SKM-1 treated with dmso at 0.1 percent for 144 hours (cell line): ENCODE data around the gene C19orf44.
A peak's percentile ranks its signal among the peaks of the same experiment; 100 is the strongest.
"Not testable (repeated sequence)": the region's sequence is repeated elsewhere in the genome, so short reads cannot be mapped to it uniquely, and the experiment has no call there.

ENCODE experiments used
- DNase-seq: peaks from one replicate; lab custom pipeline; 2025; ENCODE audit not compliant: unreplicated experiment; lab: John Stamatoyannopoulos, UW

Gene C19orf44

GRCh38 chr19:16532440-16533234, 36.4 kb downstream of the C19orf44 start:
- no peak for DNase-seq

DNA sequence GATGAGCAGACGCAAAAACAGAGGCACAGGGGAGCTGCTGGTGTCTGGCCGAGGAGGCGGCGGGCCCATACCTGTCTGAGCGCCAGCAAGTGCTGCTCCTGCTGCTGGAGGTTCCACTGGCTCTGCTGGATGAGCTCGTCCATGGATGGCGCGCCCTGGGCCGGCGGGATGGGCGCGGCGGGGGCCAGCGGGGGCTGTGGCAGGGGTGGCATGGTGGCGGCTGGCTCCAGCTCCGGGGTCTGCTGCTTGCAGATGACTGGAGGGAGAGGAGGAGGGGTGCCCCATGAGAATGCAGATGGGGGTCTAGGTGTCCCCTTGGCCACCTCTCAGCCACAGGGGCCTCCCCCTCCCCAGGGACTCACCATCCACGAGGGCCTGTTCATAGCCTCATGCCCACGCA, 39.2 kb downstream of the C19orf44 start:
- DNase-seq, result no peak

DNA sequence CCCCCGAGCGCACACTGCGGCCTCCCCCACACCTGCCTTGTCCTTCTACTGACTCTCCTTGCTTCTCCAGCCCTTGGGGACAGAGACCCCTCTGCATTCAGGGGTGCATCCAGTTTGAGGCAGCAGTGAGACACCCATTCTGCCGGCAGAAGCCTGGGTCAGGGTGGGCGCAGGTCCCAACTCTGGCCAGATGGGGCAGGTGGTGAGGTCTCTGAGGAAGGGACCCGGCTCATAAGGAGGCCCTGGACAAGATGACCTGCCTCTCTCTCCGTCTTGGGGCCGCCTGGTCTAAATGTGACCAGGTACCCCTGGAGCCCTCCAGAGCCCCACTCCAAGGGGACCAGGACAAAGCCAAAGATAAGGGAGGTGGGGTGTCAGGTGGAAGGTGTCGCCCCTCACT, 39.9 kb downstream of the C19orf44 start:
- DNase-seq, result no peak

DNA sequence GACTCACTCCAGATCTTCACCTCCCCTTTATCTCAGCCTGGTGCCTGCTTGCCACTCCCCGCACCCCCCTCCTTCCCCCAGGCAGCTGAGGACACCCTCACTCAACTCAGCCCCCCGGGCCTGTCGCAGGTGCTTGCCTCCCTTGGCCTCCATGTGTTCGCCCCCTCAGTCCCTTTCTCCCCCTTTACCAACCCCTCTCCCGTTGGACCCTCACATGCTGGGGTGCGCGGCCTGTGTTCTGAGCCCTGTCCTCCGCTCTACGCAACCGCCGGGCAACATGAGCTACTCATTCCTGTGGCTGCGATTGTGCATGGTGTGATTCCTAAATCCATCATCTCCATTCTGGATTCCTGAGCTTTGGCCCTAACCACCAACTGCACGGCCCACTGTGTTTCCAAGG, 40.9 kb downstream of the C19orf44 start:
- no peak for DNase-seq

DNA sequence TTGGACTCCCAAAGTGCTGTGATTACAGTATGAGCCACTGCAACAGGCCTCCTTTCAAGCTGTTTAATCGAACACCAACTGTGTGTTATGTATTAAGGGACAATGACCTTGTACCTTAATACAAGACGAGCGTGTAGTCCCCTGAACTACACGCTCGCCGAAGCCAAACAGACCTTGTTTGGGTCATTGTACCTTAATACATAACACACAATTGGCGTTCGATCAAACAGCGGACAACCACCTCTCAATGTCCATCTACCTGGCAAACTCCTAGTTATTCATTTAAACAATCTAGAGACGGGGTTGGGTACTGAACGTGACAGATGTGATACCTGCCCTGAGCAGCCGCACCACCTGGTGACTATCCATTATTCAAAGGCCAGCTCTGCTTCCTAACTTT, 44.8 kb downstream of the C19orf44 start:
- no peak for DNase-seq

DNA sequence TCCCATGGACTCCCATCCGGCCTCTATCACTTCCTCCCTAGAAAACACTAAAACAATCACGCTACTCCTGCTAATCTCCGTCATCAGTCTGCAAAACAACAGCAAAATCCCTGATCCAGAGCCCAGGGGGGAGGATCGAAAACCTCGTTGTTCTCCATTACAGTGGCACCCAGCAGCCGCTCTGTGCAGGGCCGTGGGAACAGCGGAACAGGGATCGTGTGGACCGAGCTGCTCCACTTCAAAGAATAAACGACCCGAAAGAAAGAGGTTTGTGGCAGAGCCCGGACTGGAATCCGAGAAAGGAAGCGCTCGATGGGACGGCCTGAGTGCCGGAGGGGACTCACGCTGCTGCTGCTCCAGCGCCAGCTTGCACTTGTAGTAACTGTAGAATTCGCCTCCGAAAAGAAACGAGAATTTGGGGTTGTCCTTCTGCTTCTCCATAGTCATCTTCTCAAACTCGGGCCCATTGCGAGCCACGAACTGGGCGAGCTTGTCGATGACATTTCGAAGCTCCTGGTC, 45.4 kb downstream of the C19orf44 start:
- DNase-seq, result no peak

DNA sequence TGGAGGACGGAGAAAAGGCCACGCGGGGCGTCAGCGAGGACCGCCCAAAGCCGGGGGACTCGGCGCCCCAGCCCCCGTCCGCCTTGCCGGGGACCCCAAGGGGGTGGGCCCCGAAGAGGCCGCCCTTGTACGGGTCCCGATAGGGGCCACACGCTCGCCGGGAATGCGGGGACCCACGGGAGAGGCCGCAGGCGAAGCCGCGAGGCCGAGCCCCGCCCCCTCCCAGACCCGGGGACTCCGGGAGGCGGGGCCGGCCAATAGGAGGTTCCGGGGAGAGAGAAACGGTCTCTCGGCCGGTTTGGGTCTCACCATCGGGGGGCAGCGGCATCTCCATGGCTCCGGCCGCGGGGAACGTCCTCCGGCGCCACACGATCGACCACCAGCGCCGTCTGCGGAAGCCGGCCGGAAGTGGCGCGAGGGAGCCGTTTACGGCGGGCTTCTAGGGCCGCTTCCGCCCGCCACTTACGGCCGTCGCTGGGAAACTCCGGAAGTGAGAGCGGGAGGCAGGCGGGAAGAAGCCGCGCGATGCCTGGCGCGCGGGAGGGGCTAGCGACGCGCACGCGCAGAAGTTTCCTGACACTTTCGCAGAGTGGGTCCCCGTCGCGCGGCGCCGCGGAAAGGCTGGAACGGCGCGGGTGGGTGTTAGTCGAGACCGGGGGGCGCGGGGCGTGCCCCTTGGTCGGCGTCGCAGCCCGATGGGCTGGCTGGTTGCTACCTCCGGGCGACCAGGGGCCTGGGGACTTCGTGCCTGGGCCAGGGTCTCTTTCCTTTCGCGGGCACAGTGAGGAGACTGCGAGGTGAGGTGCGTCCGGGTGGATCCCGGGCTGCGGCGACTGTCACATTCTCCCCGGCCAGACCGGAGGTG, 46.1 kb downstream of the C19orf44 start, which contains the start of gene CHERP:
CHERP (minus strand) TSS at position 393 of the 865 bp plus-strand sequence; CDS start at position 334, 59 bp downstream.
- peak; percentile 91 for DNase-seq

DNA sequence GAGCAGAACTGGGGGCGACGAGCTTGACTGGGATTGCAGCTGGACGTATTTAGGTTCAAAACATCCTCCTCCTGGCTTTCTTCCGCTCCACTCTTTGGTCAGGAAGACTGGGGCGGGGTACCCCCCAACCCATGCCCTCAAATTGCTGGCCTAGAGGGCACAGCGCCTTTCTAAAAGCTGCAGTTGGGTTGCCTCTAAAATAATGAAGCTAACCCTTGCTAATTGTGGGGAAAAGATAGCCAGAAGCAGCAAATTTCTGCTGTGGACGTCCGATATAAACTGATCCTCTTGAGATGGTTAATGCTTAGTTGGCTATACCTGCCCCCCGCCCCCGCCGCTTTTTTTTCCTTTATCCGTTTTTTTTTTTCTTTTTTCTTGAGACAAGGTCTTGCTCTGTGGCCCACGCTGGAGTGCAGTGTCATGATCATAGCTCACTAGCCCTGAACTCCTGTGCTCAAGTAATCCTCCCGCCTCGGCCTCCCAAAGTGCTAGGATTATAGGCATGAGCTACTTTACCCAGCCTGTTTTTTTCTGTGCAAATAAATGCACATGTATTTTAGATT, 46.8 kb downstream of the C19orf44 start:
- DNase-seq, result no peak

- not testable (repeated sequence) for DNase-seq
Measured at GRCh38 chr19:16543734-16544133, 47.5 kb downstream of the C19orf44 start.

DNA sequence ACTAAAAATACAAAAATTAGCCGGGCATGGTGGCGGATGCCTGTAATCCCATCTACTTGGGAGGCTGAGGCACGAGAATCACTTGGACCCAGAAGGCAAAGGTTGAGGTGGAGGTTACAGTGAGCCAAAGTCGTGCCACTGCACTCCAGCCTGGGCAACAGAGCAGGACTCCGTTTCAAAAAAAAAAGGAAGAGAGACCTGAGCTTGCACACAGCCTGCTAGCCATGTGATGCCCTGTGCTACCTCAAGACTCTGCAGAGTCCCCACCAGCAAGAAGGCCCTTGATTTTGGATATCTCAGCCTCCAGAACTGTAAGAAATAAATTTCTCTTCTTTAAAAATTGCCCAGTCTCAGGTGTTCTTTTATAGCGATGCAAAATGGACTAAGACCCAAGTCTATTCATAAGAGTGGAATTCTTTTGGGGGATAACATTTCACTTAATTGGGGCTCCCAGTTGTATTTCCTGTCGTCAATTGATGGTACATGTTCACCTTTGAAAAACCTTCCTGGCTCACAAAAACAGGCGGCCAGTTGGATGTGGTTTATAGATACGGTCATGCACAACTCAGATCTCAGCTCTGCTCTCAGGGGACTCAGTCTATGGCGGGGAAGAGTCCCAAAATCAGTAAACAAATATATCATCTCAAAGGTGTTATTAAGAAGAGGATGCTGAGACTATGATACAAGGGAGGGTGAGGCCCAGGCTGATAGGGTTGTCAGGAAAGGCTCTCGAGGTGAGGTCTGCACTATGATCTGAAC, 48.5 kb downstream of the C19orf44 start:
- no peak for DNase-seq

DNA sequence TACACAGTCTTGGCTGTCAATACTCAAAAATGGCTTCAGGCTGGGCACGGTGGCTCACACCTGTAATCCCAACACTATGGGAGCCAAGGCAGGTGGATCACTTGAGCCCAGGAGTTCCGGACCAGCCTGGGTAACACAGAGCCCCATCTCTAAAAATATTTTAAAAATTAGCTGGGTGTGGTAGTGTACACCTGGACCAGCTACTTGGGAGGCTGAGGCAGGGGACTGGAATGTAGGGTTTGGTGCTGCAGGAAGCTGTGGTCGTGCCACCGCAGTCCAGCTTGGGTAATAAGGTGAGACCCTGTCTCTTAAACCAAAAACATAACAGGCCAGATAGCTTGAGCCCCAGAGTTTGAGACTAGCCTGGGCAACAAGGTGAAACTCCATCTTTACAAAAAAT, 52.8 kb downstream of the C19orf44 start:
- DNase-seq, result no peak

- not testable (repeated sequence) for DNase-seq
Measured at GRCh38 chr19:16551902-16552301, 55.7 kb downstream of the C19orf44 start.

DNA sequence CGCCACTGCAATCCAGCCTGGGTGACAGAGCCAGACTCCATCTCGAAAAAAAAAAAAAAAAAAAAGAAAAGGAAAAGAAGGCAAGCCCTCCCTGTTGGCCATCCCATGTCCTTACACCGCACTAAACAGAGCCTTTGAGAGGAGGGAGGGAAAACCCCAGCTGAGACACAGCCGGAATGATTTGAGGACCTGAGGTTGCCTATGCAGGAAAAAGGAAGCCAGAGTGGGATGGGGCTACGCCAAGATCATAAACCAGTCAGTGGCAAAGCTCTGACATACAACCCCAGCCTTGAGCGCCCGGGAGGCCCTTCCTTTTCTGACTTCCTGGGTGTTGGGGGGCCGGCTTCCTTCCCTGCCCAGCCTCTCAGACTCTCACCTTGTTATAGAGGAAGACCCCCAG, 58.6 kb downstream of the C19orf44 start:
- DNase-seq, result no peak

- no peak for DNase-seq
Measured at GRCh38 chr19:16559780-16560276, 63.6 kb downstream of the C19orf44 start.

GRCh38 chr19:16561382-16561781, 65.2 kb downstream of the C19orf44 start:
- DNase-seq, result no peak

GRCh38 chr19:16562608-16563025, 66.4 kb downstream of the C19orf44 start:
- DNase-seq, result no peak

GRCh38 chr19:16564842-16565241, 68.6 kb downstream of the C19orf44 start:
- DNase-seq, result no peak

DNA sequence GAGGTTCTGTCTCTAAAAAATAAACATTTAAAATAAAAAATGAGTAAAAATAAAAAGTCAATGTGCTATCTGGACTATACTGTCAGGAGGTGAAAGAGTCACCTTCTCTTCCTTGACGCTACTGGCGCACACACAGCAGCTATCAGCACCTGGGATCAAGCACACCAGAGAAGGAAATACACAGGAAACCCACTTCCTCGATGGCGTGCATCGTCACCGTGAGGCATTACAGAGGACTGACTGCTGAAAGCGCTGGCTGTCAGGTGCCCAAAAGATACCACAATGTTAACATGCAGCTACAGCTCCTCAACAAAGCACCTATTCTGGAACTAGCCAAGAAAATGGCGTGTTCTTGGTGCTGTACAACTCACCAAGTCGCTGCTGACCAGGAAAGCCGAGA, 70.0 kb downstream of the C19orf44 start:
- DNase-seq, result no peak

DNA sequence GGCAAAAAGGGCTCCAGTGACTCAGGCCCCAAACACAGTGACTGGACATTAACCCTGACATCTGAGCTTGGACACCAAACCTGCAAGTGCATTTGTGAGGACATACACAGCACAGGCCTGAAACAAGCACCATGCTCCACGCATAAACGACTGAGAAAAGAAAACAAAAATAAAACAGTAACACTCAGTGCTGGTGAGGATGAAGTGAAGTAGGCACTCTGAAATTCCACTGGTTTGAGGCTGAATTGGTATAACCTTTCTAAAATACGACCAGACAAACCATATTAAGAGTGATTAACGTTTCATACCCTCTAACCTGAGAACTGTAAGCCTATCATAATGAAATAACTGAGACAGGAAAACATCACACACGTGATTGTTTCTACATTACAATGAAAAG, 70.5 kb downstream of the C19orf44 start:
- no peak for DNase-seq

DNA sequence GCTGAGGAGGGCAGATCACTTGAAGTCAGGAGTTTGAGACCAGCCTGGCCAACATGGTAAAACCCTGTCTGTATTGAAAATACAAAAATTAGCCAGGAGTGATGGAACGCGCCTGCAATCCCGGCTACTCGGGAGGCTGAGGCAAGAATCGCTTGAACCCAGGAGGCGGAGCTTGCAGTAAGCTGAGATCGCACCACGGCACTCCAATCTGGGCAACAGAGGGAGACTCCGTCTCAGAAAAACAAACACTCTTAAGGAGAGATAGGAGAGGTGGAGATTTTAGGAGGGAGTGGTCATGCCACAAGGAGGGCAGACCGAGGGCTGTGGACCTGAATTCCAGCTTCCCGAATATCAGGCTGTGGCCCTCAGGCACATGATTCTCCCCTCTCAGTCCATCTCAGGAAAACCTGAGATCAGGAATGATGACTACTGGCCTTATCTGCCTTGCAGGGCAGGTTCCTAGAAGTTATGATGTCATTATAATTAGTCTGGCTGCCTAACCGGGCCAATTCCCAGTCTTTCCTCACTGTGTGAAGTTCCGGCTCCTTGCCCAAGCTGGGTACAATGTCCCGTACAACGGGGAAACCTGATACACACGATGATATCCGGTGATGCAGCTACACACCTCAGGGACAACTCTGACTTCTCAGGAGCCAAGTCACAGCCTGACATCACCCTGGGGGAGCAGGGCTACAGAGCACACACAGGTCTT, 73.6 kb downstream of the C19orf44 start:
- DNase-seq, result no peak
